ENCODE results near the gene FOXP1.

FOXP1 gene

GRCh38 chr3:71433631-71434030 is 149.9 kb downstream of the FOXP1 start:
- Histone ChIP-seq H3K4me2 (ENCODE audit: low read length) (no peak overlapping the region), H3K79me2 (ENCODE audit: control insufficient read depth, low read length) (peaks cover 88% of the 10 kb centered on the region), H3K4me1 (ENCODE audit: control insufficient read depth, low read length) (peaks cover 62% of the 10 kb centered on the region), H3K27ac (ENCODE audit: low read depth, low read length) (no peak overlapping the region), H3K36me3 (ENCODE audit: control insufficient read depth, low read length) (peaks cover 25% of the 10 kb centered on the region), H3F3A (ENCODE audit: control insufficient read depth, insufficient read depth) (no peaks in the 10 kb centered on the region), H3K4me3 (ENCODE audit: low read length) (no peak overlapping the region), H3K9me3 (ENCODE audit: control insufficient read depth, insufficient read depth, low read length) (no peaks in the 10 kb centered on the region), H3K9me2 (replicated peaks; ENCODE audit: control insufficient read depth, low read length) (no peaks in the 10 kb centered on the region), H3K27me3 (ENCODE audit: control insufficient read depth, low read length) (no peaks in the 10 kb centered on the region), H4K20me1 (ENCODE audit: control insufficient read depth, insufficient read depth, low read depth, low read length) (peaks cover 15% of the 10 kb centered on the region; the same call in 1 of the 2 replicates)
- TF ChIP-seq EZH2phosphoT487 (IDR thresholded peaks at IDR 0.05; ENCODE audit: borderline replicate concordance, low read length) (no peak), CTCF (IDR thresholded peaks at IDR 0.05; ENCODE audit: low read depth, low read length, poor library complexity, severe bottlenecking) (no peak)

- Histone ChIP-seq H3K9me3 (ENCODE audit: control insufficient read depth, insufficient read depth, low read length) (no peaks in the 10 kb centered on the region), H3K4me3 (ENCODE audit: low read length) (no peak overlapping the region), H3K79me2 (ENCODE audit: control insufficient read depth, low read length) (peaks cover 87% of the 10 kb centered on the region), H3K9me2 (replicated peaks; ENCODE audit: control insufficient read depth, low read length) (no peaks in the 10 kb centered on the region), H3K4me1 (ENCODE audit: control insufficient read depth, low read length) (peaks cover 71% of the 10 kb centered on the region), H3K27me3 (ENCODE audit: control insufficient read depth, low read length) (no peaks in the 10 kb centered on the region), H3K36me3 (ENCODE audit: control insufficient read depth, low read length) (peaks cover 16% of the 10 kb centered on the region), H3F3A (ENCODE audit: control insufficient read depth, insufficient read depth) (no peaks in the 10 kb centered on the region), H4K20me1 (ENCODE audit: control insufficient read depth, insufficient read depth, low read depth, low read length) (peaks cover 17% of the 10 kb centered on the region; the same call in 1 of the 2 replicates), H3K4me2 (ENCODE audit: low read length) (peak overlapping the region; percentile 26), H3K27ac (ENCODE audit: low read depth, low read length) (0 out of 2 replicates have a peak overlapping the region, but pooled peaks have one; percentile 13)
- TF ChIP-seq CTCF (IDR thresholded peaks at IDR 0.05; ENCODE audit: low read depth, low read length, poor library complexity, severe bottlenecking) (no peak), EZH2phosphoT487 (IDR thresholded peaks at IDR 0.05; ENCODE audit: borderline replicate concordance, low read length) (no peak)
Measured at GRCh38 chr3:71432044-71432975, 151.2 kb downstream of the FOXP1 start.

- Histone ChIP-seq H3K4me1 (ENCODE audit: control insufficient read depth, low read length) (peaks cover 84% of the 10 kb centered on the region), H4K20me1 (ENCODE audit: control insufficient read depth, insufficient read depth, low read depth, low read length) (peaks cover 17% of the 10 kb centered on the region; the same call in 1 of the 2 replicates), H3K4me2 (ENCODE audit: low read length) (no peak overlapping the region), H3K27me3 (ENCODE audit: control insufficient read depth, low read length) (no peaks in the 10 kb centered on the region), H3K9me3 (ENCODE audit: control insufficient read depth, insufficient read depth, low read length) (no peaks in the 10 kb centered on the region), H3K36me3 (ENCODE audit: control insufficient read depth, low read length) (peaks cover 9% of the 10 kb centered on the region), H3F3A (ENCODE audit: control insufficient read depth, insufficient read depth) (0 out of 2 replicates have a peak, but pooled peaks cover 3% of the 10 kb centered on the region), H3K27ac (ENCODE audit: low read depth, low read length) (no peak overlapping the region), H3K9me2 (replicated peaks; ENCODE audit: control insufficient read depth, low read length) (no peaks in the 10 kb centered on the region), H3K4me3 (ENCODE audit: low read length) (no peak overlapping the region), H3K79me2 (ENCODE audit: control insufficient read depth, low read length) (peaks cover 85% of the 10 kb centered on the region)
- no peak for TF ChIP-seq CTCF (IDR thresholded peaks at IDR 0.05; ENCODE audit: low read depth, low read length, poor library complexity, severe bottlenecking)
- TF ChIP-seq EZH2phosphoT487 (IDR thresholded peaks at IDR 0.05; ENCODE audit: borderline replicate concordance, low read length), result no peak
Measured at GRCh38 chr3:71430941-71431552, 152.5 kb downstream of the FOXP1 start.
